ENCODE data around the gene TAS1R2.

TAS1R2 gene

GRCh38 chr1:18819986-18820790 is 39.3 kb downstream of the TAS1R2 start:
- DNase-seq (ENCODE audit: low spot score), result no peak

- no peak for DNase-seq (ENCODE audit: low spot score)
Measured at GRCh38 chr1:18819203-18819602, 40.3 kb downstream of the TAS1R2 start.

GRCh38 chr1:18817795-18818435 is 41.5 kb downstream of the TAS1R2 start:
- DNase-seq (ENCODE audit: low spot score), result no peak

GRCh38 chr1:18817316-18817715 is 42.1 kb downstream of the TAS1R2 start:
- DNase-seq (ENCODE audit: low spot score), result no peak

GRCh38 chr1:18816808-18817207 is 42.7 kb downstream of the TAS1R2 start:
- no peak for DNase-seq (ENCODE audit: low spot score)

- no peak for DNase-seq (ENCODE audit: low spot score)
Measured at GRCh38 chr1:18814874-18815531, 44.5 kb downstream of the TAS1R2 start.

- DNase-seq (ENCODE audit: low spot score), result no peak
Measured at GRCh38 chr1:18814425-18814824, 45.0 kb downstream of the TAS1R2 start.

- no peak for DNase-seq (ENCODE audit: low spot score)
Measured at GRCh38 chr1:18812453-18812939, 47.0 kb downstream of the TAS1R2 start.

GRCh38 chr1:18811733-18812452 is 47.6 kb downstream of the TAS1R2 start:
- no peak for DNase-seq (ENCODE audit: low spot score)

GRCh38 chr1:18809953-18810899 is 49.2 kb downstream of the TAS1R2 start:
- DNase-seq (ENCODE audit: low spot score), result no peak

- DNase-seq (ENCODE audit: low spot score), result no peak
Measured at GRCh38 chr1:18808550-18808949, 50.9 kb downstream of the TAS1R2 start.

- no peak for DNase-seq (ENCODE audit: low spot score)
Measured at GRCh38 chr1:18807334-18808063, 52.0 kb downstream of the TAS1R2 start.

GRCh38 chr1:18805925-18806849 is 53.3 kb downstream of the TAS1R2 start:
- DNase-seq (ENCODE audit: low spot score), result no peak

- no peak for DNase-seq (ENCODE audit: low spot score)
Measured at GRCh38 chr1:18805150-18805879, 54.1 kb downstream of the TAS1R2 start.

- no peak for DNase-seq (ENCODE audit: low spot score)
Measured at GRCh38 chr1:18803851-18804250, 55.6 kb downstream of the TAS1R2 start.

GRCh38 chr1:18803151-18803791 is 56.2 kb downstream of the TAS1R2 start:
- no peak for DNase-seq (ENCODE audit: low spot score)

GRCh38 chr1:18802231-18802630 is 57.2 kb downstream of the TAS1R2 start:
- DNase-seq (ENCODE audit: low spot score), result no peak

GRCh38 chr1:18800258-18800657 is 59.2 kb downstream of the TAS1R2 start:
- DNase-seq (ENCODE audit: low spot score), result no peak
